Neural progenitor cell (in vitro differentiated cells): Measurements from ENCODE around the gene ALPL. TPM values are rescaled to one million over a fixed set of nuclear protein-coding genes. Genes with fewer than 3 reads are reported as not detected.
A peak's percentile ranks its signal among the peaks of the same experiment; 100 is the strongest.

Experiments used
- DNase-seq: peaks from one replicate; pipeline ENCODE4 v3.0.0-alpha.2; 2016; ENCODE audit warnings: low spot score
- H2AFZ ChIP-seq: fragments of 200-600 bp; sonication (generic); replicated peaks from 2 replicates; pipeline ENCODE4 v1.6.1; 2016; ENCODE audit warnings: antibody characterized with exemption
- H3F3A ChIP-seq: fragments of 200-600 bp; sonication (generic); 2 replicates; pipeline ENCODE4 v1.6.1; 2016; ENCODE audit warnings: antibody characterized with exemption, low read depth
- H3K27ac ChIP-seq: fragments of 200-600 bp; sonication (generic); 2 replicates; pipeline ENCODE4 v1.5.1; 2016; ENCODE audit warnings: mild to moderate bottlenecking
- H3K27me3 ChIP-seq: fragments of 200-600 bp; sonication (generic); 2 replicates; pipeline ENCODE4 v1.6.1; 2016; ENCODE audit warnings: mild to moderate bottlenecking, moderate library complexity
- H3K36me3 ChIP-seq: fragments of 200-600 bp; sonication (generic); 2 replicates; pipeline ENCODE4 v1.5.1; 2016
- H3K4me1 ChIP-seq: fragments of 200-600 bp; sonication (generic); 2 replicates; pipeline ENCODE4 v1.6.1; 2016; ENCODE audit warnings: mixed run types
- H3K4me2 ChIP-seq: fragments of 200-600 bp; sonication (generic); 2 replicates; pipeline ENCODE4 v1.6.1; 2016
- H3K4me3 ChIP-seq: fragments of 200-600 bp; sonication (generic); 2 replicates; pipeline ENCODE4 v1.5.1; 2016
- H3K79me2 ChIP-seq: fragments of 200-600 bp; sonication (generic); 2 replicates; pipeline ENCODE4 v1.6.1; 2016; ENCODE audit warnings: low read depth
- H3K9ac ChIP-seq: fragments of 200-600 bp; sonication (generic); 2 replicates; pipeline ENCODE4 v1.6.1; 2016
- H3K9me3 ChIP-seq: fragments of 200-600 bp; sonication (generic); 2 replicates; pipeline ENCODE4 v1.5.1; 2016; ENCODE audit warnings: low read depth
- H4K20me1 ChIP-seq: fragments of 200-600 bp; sonication (generic); 2 replicates; pipeline ENCODE4 v1.6.1; 2016; ENCODE audit warnings: low read depth
- H3K27ac Mint-ChIP-seq: 3 replicates; pipeline ENCODE4 v1.8.0; 2021; ENCODE audit warnings: mixed read lengths
- H3K27me3 Mint-ChIP-seq: 2 replicates; pipeline ENCODE4 v1.8.0; 2022; ENCODE audit warnings: low read depth, mild to moderate bottlenecking, inconsistent platforms, moderate library complexity, mixed read lengths; ENCODE audit not compliant: insufficient read depth
- H3K36me3 Mint-ChIP-seq: 3 replicates; pipeline ENCODE4 v1.8.0; 2021; ENCODE audit warnings: mixed read lengths
- H3K4me1 Mint-ChIP-seq: 3 replicates; pipeline ENCODE4 v1.8.0; 2021; ENCODE audit warnings: mixed read lengths
- H3K4me3 Mint-ChIP-seq: 3 replicates; pipeline ENCODE4 v1.8.0; 2021; ENCODE audit warnings: mild to moderate bottlenecking, moderate library complexity, mixed read lengths
- H3K9me3 Mint-ChIP-seq: 3 replicates; pipeline ENCODE4 v1.8.0; 2020; ENCODE audit warnings: mixed read lengths
- EZH2 ChIP-seq: fragments of 200-600 bp; sonication (generic); IDR thresholded peaks from 2 replicates; pipeline ENCODE4 v1.6.1; 2017; ENCODE audit warnings: antibody characterized with exemption, mild to moderate bottlenecking, moderate library complexity
- EZH2phosphoT487 ChIP-seq: fragments of 200-600 bp; sonication (generic); IDR thresholded peaks from 2 replicates; pipeline ENCODE4 v1.6.1; 2017; ENCODE audit warnings: antibody characterized with exemption
- total RNA-seq: library from RNA; depleted of rRNA; stranded (reverse); fragments of >200 nt; gene quantifications from 2 replicates; pipeline ENCODE4 v1.2.3, GENCODE V29; 2015; ENCODE audit warnings: low replicate concordance
- TF ChIP-seq, protein P1 (sequence below): fragments of 200-600 bp; sonication (generic); IDR thresholded peaks from 2 replicates; pipeline ENCODE4 v1.5.1; 2017; ENCODE audit warnings: antibody characterized with exemption, mild to moderate bottlenecking

ALPL gene
- total RNA-seq, 1 donor from 2014 or later = 51.3 TPM

DNA sequence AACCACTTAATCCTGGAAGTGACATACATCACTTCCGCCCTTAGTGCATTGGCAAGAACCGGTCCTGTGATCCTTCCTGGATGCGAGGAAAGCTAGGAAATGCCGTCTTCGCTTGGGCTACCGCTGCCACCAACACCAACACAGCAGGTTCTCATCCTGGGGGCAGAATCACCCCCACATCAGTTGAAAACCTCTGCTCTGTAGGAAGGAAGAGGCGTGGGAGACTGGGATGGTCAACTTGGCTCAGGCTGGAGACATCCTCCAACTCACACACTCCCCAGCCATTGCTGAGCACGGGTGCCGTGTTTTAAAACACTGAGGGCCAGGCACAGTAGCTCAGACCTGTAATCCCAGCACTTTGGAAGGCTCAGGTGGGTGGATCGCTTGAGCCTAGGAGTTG lies 74.9 kb downstream of the ALPL start:
- Mint-ChIP-seq H3K27me3 (peaks cover 23% of the 10 kb centered on the region), H3K27ac (no peak overlapping the region), H3K9me3 (no peaks in the 10 kb centered on the region), H3K36me3 (no peaks in the 10 kb centered on the region), H3K4me1 (peaks cover 28% of the 10 kb centered on the region), H3K4me3 (no peak overlapping the region)
- H3F3A ChIP-seq = peaks cover 15% of the 10 kb centered on the region
- no peak overlapping the region for H3K4me3 ChIP-seq
- TF ChIP-seq EZH2 (no peak), EZH2phosphoT487 (no peak)
- TF ChIP-seq, protein P1, sequence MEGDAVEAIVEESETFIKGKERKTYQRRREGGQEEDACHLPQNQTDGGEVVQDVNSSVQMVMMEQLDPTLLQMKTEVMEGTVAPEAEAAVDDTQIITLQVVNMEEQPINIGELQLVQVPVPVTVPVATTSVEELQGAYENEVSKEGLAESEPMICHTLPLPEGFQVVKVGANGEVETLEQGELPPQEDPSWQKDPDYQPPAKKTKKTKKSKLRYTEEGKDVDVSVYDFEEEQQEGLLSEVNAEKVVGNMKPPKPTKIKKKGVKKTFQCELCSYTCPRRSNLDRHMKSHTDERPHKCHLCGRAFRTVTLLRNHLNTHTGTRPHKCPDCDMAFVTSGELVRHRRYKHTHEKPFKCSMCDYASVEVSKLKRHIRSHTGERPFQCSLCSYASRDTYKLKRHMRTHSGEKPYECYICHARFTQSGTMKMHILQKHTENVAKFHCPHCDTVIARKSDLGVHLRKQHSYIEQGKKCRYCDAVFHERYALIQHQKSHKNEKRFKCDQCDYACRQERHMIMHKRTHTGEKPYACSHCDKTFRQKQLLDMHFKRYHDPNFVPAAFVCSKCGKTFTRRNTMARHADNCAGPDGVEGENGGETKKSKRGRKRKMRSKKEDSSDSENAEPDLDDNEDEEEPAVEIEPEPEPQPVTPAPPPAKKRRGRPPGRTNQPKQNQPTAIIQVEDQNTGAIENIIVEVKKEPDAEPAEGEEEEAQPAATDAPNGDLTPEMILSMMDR = no peak
- no peak for DNase-seq
- no peaks in the 10 kb centered on the region for H3K36me3 ChIP-seq
- H4K20me1 ChIP-seq = peaks cover 16% of the 10 kb centered on the region
- peaks cover 14% of the 10 kb centered on the region for H3K4me1 ChIP-seq
- H3K27me3 ChIP-seq = peaks cover 38% of the 10 kb centered on the region
- no peak overlapping the region for H3K9ac ChIP-seq
- no peak overlapping the region for H3K27ac ChIP-seq
- H3K9me3 ChIP-seq = no peaks in the 10 kb centered on the region
- H3K4me2 ChIP-seq = no peak overlapping the region
- H2AFZ ChIP-seq = no peak overlapping the region
- no peaks in the 10 kb centered on the region for H3K79me2 ChIP-seq

DNA sequence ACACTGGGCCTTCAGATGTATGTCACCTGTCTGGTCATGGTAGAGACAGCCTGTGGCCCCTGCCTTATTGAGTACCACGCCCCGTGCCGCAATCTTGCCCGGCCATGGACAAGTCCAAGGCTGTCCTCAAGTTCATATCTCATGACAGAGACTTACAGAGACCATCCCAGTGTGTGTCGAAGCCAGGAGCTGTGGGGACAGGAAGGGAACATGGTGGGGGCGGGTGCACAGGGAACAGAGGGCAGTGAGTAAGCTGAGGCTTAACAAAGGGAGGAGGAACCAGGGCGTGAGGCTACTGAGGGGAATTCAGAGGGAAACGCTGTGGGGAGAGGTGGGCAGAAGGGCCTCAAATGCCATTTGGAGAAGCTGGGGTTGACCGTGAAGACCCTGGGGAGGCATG lies 75.8 kb downstream of the ALPL start:
- Histone ChIP-seq H3K9ac (no peak overlapping the region), H3K4me2 (no peak overlapping the region), H3K4me1 (peaks cover 14% of the 10 kb centered on the region), H2AFZ (no peak overlapping the region), H3K4me3 (no peak overlapping the region), H3K27me3 (peaks cover 43% of the 10 kb centered on the region), H3K9me3 (no peaks in the 10 kb centered on the region), H3K36me3 (no peaks in the 10 kb centered on the region), H3K27ac (no peak overlapping the region), H3K79me2 (no peaks in the 10 kb centered on the region), H4K20me1 (peaks cover 16% of the 10 kb centered on the region), H3F3A (peaks cover 15% of the 10 kb centered on the region)
- peaks cover 32% of the 10 kb centered on the region for H3K4me1 Mint-ChIP-seq
- no peaks in the 10 kb centered on the region for H3K36me3 Mint-ChIP-seq
- TF ChIP-seq, protein P1 = no peak
- TF ChIP-seq EZH2 (no peak), EZH2phosphoT487 (no peak)
- no peak for DNase-seq
- H3K27me3 Mint-ChIP-seq = peaks cover 24% of the 10 kb centered on the region
- H3K27ac Mint-ChIP-seq = peak overlapping the region; percentile 35
- H3K9me3 Mint-ChIP-seq = no peaks in the 10 kb centered on the region
- peak overlapping the region; percentile 26 for H3K4me3 Mint-ChIP-seq

DNA sequence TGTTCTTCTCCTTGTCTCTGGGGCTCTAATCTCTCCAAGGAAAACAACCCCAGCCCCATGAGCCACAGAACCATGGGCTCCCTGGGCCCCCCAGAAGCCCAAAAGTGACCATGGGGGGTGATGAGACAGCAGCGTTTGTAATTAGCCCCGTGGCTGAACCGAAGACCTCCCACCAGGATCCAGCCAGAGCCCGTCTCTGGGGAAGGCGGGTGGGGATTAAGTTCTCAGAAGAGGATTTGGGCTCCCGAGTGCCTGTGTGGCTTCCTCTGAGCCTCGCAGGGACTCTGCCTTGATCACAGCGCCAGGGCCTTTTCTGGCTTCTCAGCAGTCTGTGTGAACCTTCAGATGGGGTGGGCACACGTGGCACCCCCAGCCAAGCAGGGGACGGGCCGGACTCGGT lies 77.0 kb downstream of the ALPL start:
- Histone ChIP-seq H3K27me3 (peaks cover 43% of the 10 kb centered on the region), H3K4me1 (peaks cover 26% of the 10 kb centered on the region), H3F3A (peaks cover 15% of the 10 kb centered on the region), H3K27ac (no peak overlapping the region), H2AFZ (no peak overlapping the region), H3K9me3 (no peaks in the 10 kb centered on the region), H3K79me2 (no peaks in the 10 kb centered on the region), H3K9ac (no peak overlapping the region), H3K4me2 (peak overlapping the region; percentile 47), H4K20me1 (peaks cover 16% of the 10 kb centered on the region), H3K36me3 (no peaks in the 10 kb centered on the region), H3K4me3 (no peak overlapping the region)
- Mint-ChIP-seq H3K27me3 (peaks cover 21% of the 10 kb centered on the region), H3K9me3 (no peaks in the 10 kb centered on the region), H3K4me3 (no peak overlapping the region), H3K4me1 (peaks cover 38% of the 10 kb centered on the region), H3K27ac (peak overlapping the region; percentile 14), H3K36me3 (no peaks in the 10 kb centered on the region)
- peak; percentile 92 for DNase-seq
- TF ChIP-seq, protein P1 = no peak
- TF ChIP-seq EZH2phosphoT487 = no peak
- TF ChIP-seq EZH2 = no peak
